Measurements from ENCODE around the gene CNIH3.
"Not testable (repeated sequence)": the region's sequence is repeated elsewhere in the genome, so short reads cannot be mapped to it uniquely, and the experiment has no call there.

CNIH3 gene

DNA sequence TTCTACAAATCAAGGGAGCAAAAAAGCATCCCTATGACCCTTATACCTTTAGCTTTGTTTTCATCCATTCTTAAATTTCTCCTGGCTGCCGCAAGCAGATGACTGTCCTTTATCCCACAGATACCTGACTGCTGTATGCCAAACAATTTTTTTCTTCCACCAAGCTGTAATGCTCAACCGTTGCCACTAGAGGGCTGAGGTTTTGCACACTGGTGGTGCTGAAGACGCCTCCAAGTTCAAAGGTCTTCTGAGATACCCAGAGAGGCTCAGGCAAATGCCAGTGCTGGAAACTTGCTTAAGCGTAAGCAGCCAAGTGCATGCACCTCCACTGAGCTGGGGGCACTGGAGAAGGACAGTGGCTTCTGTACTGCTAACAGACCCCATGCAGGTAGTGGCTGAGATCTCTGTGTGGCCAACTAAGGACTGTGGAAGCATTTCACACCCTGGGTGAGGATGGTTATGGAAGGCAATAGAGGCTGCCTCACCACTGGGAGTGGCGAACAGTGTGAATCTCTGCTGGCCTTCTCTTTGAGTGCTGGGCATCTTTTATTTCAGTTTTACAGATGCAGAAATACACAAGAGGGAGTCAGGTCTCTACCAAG, 28.5 kb downstream of the CNIH3 start:
- DNase-seq, result peak; percentile 21

GRCh38 chr1:224647449-224647848, 31.3 kb downstream of the CNIH3 start:
- DNase-seq, result no peak

DNA sequence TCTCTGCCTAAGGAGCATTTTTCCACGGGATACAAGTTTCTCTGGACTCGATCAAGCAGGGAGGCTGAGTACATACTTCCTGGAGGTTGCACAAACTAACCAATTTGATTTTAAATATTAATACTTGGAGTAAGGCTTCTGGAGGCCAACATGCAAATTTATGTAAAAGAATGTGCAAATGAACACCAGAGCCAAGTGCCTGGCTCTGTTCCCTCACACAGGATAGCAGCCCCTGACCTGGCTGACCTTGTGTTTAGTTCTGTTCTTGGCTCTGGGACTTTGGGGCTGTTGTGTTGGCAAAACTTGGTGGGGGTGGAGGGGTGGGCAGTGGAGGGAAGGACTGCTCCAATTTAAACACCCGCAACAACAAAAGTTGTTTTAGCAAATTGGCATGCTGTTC, 34.2 kb downstream of the CNIH3 start:
- no peak for DNase-seq

- DNase-seq, result no peak
Measured at GRCh38 chr1:224651188-224651587, 35.1 kb downstream of the CNIH3 start.

DNA sequence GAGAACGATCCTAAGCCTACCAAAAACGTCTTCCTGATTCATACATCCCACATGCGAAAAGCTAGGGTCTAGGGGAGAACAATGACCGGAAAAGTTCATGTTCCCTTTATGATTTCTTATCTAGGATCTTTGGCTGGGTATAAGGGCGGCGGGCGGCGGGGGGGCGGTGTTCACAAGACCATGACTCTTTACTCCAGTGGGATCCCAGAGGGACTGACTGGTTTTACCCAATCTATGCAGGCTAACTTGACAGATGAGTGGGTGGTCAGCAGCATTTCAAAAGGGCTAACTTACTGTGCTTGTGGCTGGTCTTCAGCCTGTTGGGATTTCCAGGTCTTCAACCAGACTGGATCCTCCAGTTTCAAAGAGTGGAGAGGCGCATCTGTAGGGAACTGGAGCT, 40.3 kb downstream of the CNIH3 start:
- DNase-seq, result no peak

- no peak for DNase-seq
Measured at GRCh38 chr1:224660074-224660473, 44.0 kb downstream of the CNIH3 start.

GRCh38 chr1:224662870-224663269, 46.8 kb downstream of the CNIH3 start:
- DNase-seq, result no peak

GRCh38 chr1:224665016-224665415, 48.9 kb downstream of the CNIH3 start:
- DNase-seq, result no peak

- no peak for DNase-seq
Measured at GRCh38 chr1:224666078-224666477, 50.0 kb downstream of the CNIH3 start.

DNA sequence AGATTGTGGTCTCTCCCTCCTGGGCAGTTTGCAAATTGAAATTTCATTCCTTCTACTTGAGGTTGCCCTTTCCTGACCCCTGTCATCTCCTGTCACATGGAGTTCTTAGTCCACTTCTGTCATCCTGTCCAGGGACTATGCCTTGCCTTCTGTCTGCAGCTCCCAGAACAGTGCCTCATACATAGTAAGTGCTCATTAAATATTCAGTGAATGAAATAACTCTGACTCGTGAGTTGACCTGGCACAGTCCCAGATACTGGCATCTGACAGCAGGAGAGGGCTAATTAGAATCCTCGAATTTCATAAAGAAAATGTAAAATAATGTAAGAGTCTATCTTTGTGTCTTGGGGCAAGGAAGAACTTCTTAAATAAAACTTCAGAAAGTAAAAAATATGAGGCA, 50.8 kb downstream of the CNIH3 start:
- DNase-seq, result no peak

GRCh38 chr1:224668984-224669383, 52.9 kb downstream of the CNIH3 start:
- DNase-seq, result peak; percentile 9

DNA sequence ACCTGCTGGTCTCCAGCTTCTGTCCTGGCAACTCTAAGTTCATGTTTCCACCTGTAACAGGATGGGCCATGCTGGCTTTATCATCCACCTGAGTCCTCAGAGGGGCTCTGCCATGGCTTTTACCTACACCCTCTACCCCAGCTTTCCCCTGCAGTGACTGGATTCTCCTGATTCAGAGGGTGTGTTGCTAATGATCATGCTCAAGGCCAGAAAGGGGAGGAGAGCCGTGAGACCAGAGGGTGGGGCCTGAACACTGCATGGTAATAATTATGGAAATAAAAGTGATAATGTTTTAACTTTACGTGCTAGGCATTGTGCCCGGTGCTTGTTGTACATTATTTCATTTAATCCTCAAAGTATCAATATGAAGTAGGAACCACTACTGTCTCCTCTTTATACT, 53.3 kb downstream of the CNIH3 start:
- DNase-seq, result no peak

DNA sequence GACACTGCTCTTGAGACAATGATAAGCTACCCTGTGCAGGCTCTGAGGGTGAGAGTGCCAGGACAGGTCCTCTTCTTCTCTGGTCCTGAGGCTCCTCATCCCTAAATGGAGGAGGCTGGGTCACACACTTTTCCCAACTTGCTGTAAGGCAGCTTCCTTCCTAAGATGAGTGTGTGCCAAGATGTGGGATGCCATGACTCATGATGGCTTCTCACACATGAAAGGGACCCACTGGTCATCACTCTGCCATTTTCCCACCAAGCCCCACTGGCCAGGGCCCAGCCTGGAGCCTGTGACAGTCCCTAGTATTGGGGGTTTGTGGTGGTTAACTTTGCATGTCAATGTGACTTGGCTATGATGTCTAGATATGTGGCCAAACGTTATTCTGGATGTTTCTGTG, 54.4 kb downstream of the CNIH3 start:
- DNase-seq, result no peak

DNA sequence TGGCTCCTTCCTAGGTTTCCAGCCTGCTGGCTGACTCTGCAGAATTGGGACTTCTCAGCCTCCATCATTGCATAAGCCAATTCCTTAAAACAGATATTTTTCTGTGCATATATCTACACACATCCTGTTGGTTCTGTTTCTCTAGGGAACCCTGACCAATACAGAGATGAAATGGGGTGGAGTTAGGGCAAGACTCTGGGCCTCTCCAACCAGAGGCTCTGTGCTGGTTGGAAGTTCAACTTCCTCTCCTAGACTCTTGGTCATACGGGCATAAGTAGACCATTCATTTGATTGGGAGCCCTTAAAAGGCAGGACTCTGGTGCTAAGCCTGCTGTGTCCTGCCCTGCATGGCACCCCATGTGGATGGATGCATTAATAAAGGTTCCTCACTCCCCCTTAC, 55.0 kb downstream of the CNIH3 start:
- no peak for DNase-seq

DNA sequence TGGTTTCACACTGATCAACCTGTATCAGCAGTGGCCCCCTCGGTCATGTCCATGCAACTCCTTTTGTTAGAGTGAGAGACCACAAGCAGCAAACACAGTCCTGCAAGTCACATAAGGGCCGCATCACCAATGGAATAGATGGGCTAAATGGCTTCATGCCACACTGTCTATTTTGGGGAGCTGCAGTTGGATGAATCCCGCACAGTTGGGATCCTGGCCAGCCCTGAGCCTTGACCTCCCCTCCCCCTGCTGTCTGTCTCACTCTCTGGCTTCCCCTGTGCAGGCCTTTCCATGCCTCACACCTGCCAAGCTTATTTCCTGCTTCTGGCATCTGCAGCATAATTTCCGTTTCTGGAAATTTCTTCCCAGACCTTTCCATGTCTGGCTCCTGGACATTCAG, 57.0 kb downstream of the CNIH3 start:
- no peak for DNase-seq

- DNase-seq, result no peak
Measured at GRCh38 chr1:224675590-224675989, 59.5 kb downstream of the CNIH3 start.

GRCh38 chr1:224676551-224676950, 60.4 kb downstream of the CNIH3 start:
- no peak for DNase-seq

GRCh38 chr1:224678168-224678567, 62.1 kb downstream of the CNIH3 start:
- no peak for DNase-seq

DNA sequence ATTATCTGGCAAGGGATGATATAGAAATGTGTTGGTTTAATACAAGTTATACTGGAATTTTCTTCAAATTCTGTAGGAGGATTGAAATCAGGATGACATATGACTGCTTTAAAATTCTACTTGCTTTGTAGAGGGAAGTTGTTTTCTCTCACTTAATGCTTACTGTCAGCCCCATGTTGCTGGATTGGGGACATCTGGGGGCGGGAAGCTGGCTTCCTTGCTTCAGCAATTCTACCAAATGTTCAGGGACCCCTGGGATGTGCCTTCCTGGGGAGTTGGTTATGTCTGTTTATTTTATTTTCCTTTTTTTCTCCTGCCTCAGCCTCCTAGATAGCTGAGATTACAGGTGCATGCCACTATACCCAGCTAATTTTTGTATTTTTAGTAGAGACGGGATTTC, 63.5 kb downstream of the CNIH3 start:
- no peak for DNase-seq

- no peak for DNase-seq
Measured at GRCh38 chr1:224681816-224682215, 65.7 kb downstream of the CNIH3 start.

DNA sequence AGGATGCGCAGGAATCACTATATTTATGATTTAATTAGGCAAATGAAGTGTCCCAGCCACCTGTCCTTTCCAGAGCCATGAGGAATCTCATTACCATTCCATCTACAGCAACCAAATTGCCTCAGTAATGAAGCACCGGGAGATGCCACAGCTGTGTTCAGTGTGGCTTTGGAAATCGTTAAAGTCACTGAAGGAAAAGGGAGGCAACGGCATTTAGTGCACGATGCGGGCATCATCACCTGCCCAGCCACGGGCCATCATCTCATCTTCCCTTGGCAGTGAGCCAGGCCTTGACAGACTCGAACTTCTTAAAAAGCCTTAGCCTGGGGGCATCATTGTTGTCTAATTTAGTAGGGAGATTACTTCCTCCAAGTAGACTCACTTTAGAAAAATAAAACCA, 67.8 kb downstream of the CNIH3 start:
- no peak for DNase-seq

DNA sequence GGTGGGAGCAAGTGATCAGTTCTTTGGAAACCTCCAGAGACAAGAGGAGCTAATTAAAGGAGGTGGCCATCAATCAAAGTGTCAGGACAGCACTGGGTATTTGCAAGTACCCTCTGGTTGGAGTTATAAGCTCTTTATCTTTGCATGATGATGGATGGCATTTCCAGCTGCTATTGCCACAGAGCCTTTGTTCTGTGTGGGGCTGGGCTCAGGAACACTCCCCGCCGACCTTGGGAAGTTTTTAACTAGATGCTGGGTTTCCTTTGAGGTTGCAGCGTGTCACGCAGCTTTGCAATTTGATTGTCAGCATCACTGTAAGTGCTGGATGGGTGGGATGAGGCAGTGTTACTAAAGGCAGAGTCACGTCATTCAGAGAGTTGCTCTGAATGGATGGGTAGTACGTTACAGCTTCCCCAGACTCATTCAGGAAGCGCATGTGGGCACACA, 68.9 kb downstream of the CNIH3 start:
- DNase-seq, result no peak

- DNase-seq, result not testable (repeated sequence)
Measured at GRCh38 chr1:224686140-224686539, 70.0 kb downstream of the CNIH3 start.

- no peak for DNase-seq
Measured at GRCh38 chr1:224687465-224687864, 71.3 kb downstream of the CNIH3 start.

GRCh38 chr1:224689374-224689773, 73.3 kb downstream of the CNIH3 start:
- no peak for DNase-seq

DNA sequence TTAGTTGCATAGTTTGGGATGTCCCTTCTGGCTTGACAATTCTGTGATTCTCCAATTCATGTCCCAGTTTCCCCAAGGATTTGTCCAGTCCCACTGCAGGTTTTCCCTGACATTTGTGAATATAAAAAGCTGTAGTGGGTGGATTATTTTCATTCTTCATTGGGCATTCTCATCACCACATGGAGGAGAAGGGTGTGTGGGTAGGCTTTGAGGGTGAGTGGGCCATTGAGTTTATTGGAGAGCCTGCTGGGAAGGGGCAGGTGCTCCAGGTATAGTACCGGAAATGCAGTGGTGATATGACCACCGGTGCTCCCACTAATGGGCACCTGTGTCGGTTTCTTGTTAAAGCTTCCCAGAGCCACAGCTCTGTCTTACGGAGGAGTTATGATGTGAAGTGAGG, 74.5 kb downstream of the CNIH3 start:
- DNase-seq, result no peak
